GM19328 (cell line): ENCODE data around the gene DPYSL4.

Source experiments
- ATAC-seq: cut with Tn5 transposase; IDR thresholded peaks from one replicate; pipeline ENCODE4 v1.9.1; 2021; ENCODE audit warnings: mild to moderate bottlenecking, moderate library complexity; ENCODE audit not compliant: unreplicated experiment

The DPYSL4 gene

DNA sequence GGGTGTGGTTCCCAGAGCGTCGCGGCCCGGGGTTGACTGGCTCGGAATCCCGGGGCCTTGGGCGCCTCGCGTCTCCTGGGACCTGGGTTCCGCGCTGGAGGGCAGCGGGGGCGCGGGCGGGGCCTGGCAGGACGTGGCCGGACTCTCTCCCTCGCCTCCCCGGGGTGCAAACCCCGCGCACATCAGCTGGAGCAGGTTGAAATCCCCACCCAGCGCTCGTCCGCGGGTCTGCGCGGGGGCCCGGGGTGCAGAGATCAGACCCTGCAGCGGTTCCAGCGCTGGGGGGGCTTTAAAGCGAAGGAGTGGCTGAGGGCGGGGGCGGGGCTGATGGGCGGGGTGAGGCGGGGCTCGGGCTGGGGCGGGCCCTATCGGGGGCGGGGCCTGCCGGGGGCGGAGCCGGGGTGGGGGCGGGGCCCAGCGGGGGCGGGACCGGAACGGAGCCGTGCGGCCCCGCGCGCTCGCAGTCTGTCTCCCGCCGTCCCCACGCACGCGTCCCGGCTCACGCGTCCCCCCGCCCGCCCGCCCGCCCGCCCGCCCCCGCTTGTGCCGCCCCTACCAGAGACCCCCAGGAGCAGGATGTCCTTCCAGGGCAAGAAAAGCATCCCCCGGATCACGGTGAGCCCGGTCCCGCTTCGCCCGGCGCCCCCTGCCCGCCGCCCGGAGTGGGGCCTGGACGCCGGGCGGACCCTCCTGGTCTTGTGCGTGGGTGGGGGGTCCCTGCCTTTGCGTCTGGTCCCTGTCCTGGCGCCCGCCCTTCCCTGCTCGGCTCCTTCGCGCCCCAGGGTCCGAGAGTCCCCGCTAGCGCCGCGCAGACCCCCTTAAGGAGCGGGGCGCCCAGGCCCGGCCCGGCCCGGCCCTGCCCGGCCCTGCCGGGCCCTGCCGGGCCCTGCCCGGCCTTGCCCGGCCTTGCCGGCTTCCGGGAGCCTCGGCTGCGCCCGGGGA, at the start of gene DPYSL4:
Gene DPYSL4 (plus strand): TSS at position 461 of the 942 bp plus-strand sequence. CDS start 116 bp downstream, at position 577.
- no peak for ATAC-seq

DNA sequence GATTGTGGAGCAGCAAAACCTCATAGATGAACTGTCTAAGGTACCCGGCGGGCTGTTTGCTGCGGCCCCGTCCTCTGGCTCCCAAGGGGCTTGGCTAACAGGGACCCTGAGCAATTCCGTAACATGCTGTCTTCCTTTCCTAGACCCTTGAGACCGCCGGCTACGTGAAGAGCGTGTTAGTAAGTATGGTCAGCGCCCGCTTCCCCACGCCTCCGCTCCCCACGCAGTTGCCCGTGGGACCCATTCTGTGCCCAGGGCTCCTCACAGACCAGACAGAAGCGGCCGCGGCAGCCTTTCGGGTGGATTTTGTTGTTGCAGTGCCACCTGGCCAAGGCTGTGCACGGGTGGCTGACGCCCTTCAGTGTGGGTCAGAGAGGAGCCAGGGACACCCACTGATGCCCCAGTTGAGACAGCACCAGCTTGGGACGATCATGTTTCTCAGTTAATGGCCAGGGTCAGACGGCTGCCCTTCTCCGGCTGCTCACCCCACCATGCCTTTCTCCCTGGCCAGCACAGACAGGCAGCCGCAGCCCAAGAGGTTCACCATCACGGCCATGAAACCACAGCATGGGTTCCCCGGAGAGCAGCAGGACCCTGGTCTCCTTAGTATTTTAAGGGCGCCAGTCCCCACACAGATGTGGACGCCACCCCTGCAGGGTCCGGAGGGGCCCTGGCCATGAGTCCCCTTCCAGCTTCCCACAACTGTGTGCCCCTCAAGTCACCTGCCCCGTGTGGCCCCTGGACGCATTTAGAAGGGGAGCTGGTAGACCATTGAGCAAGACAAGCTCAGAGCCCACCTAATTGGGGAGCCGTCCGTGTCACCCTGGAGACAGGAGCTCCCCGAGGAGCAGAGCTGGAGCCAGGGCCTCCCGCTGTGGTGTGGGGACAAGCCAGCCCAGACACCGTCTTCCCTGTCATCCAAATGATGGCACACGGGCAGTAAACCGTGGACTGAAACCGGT, 49.4 kb upstream of the DPYSL4 start:
- ATAC-seq: no peak

DNA sequence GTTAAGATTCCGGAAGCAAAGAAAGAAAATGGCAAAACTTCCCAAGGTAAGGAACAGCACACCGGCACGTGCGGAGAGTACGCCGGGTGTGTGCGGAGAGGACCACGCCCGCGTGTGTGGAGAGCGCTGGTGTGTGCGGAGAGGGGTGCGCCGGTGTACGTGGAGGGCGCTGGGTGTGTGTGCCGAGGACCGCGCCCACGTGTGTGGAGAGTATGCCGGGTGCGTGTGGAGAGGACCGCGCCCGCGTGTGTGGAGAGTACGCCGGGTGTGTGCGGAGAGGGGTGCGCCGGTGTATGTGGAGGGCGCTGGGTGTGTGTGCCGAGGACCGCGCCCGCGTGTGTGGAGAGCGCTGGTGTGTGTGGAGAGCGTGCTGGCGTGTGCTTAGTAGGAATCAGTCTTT, 48.6 kb upstream of the DPYSL4 start:
- ATAC-seq: no peak

DNA sequence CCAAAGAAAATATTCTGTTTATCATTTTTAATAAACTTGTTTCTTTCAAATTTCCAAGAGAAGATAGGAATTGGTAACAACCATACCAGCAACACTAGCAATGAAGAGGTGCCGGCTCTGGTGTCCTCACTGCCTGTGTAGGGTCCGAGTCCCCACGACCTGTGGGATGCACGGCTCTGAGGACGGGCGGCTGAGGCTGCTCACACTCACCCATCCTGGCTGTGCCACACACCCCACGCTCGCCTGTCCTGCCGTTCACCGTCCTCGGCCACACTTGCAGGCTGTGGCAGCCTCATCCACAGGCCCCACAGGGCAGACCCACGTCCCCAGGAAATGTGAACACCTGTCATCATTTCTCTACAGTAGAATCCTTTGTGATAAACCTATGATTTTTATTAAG, 48.2 kb upstream of the DPYSL4 start:
- ATAC-seq: no peak

DNA sequence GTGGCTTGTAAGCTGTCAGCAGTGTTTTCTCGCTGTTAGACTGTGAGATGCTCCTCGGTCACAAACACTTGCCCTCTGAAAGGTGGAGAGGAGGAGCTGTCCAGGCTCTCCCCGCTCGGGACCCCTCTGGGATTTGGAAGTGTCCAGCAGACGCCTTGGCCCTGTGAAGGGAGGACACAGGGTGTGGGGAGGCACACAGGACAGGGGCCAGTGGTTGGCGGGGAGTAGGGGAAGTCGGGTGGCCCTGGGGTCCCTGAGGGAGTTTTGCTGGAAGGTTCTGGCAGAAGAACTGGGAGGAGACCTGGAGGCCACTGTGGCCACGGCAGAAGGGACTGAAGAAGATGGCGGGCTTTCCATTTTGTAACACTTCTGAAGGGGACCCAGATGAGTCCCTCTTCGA, 47.2 kb upstream of the DPYSL4 start:
- no peak for ATAC-seq

DNA sequence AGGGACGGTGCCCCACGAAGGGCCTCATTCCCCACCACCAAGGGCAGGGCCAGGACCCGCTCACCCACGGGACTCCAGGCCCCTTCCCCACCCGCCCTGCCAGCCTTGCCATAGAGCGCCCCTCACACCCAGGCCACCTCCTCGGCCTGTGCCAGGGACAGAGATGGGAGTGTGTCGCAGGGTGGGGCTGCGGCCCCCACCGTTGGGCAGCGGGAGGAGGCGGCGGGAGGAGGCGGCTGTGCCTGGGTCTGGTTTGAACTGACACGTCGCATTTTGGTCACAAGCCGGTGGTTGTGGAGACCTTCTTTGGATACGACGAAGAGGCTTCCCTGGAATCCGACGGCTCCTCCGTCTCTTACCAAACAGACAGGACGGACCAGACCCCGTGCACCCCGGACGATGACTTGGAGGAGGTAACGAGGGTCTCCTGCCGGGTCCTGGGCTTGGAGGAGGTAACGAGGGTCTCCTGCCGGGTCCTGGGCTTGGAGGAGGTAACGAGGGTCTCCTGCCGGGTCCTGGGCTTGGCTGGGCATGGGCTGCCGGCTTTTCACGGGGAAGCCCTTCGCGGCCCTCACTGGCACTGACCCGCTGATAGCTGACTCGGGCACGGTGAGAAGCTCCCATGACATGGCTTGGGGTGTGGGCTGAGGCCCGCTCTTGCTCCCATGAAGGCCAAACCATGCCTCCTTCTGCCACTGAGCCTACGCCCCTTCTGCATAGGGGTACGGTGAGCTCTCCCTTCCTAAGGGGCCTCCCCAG, 46.4 kb upstream of the DPYSL4 start:
- no peak for ATAC-seq

DNA sequence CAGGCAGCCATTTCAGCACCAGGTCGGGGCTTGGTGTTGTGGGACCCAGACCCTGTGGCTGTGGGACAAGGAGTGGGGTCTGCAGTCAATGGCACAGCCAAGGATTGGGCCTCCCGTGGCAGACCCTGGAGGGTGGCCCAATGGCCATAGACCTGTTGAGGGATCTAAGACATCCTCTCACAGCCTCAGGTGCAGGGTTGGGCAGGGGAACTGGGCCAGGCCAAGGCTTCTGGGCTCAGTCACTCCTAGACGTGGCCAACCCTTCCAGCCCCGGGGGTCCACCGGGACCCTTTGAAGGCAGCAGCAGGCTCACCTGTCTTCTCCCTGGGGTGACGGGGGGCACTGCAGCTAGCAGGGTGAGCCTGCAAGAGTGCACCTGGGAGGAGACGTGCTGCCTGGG, 45.7 kb upstream of the DPYSL4 start:
- ATAC-seq: no peak

DNA sequence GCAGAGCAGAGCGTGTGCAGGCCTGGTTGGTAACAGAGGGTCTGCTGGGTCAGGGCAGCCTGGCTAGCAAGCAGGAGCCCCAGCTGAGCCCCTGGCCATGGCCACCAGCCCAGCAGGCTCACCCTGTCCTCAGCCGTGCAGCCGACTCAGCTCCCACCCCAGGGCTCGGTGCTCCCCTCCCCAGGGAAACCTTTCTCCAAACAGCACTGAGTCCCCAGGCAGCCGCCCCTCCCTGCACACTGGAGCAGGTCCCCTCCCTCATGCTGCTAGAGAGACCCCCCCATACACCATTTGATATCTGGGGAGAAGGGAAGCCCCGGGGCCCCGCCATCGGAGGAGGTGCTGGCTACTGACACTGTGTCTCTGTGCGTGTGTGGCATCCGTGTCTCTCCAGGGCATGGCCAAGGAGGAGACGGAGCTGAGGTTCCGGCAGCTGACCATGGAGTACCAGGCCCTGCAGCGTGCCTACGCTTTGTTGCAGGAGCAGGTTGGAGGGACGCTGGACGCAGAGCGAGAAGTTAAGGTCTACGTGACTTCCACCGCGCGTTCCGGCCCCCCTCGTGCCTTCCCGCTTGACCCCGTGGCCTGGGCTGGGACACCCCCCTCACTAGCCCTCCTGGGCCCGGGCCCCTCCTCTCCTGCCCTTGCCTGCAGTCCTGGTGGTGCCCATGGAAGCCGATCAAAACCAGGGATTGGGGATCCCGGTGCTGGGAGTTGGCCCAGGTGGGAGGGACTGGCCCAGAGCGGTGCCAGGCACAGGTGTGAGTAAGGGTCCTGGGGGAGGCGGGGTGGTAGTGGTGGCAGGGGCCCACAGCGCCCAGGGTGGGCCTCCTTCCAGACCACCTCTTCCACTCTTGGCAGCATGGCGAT, 45.0 kb upstream of the DPYSL4 start:
- no peak for ATAC-seq

DNA sequence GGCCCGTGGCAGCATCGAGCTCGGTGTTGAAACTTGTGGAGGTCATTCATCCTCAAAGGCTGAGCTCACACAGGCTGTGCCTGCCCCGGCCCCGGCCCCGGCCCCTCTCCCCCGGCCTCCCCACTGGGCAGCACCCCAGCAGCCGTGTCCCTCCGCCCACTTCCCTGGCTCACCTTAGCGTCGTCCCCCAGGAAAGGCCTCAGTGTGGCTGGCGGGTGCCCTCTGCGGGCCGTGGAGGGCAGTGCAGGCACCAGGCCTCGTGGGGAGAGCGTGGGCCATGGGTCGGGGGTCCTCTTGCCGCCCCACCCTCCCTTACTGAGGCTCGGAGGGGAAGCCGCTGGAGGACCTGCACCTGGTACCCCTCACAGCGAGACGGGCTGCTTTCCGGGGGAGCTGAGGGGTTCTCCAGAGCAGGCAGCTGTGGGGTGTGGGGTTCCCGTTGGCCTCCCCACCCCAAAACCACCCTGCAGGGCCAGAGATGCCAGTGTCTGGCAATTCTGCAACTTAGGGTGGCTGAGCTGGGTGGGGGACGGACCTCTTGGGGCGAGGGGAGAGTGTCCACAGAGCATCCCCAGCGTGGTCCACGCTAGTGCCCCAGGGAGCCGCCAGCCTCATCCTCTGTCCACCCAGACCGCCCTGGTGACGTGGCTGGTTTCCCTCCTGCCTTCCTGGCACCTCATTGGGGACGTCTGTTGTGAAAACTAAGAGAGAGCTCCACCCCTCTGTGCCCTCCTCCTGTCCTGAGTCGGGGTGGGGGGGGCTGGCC, 44.2 kb upstream of the DPYSL4 start:
- ATAC-seq: no peak

DNA sequence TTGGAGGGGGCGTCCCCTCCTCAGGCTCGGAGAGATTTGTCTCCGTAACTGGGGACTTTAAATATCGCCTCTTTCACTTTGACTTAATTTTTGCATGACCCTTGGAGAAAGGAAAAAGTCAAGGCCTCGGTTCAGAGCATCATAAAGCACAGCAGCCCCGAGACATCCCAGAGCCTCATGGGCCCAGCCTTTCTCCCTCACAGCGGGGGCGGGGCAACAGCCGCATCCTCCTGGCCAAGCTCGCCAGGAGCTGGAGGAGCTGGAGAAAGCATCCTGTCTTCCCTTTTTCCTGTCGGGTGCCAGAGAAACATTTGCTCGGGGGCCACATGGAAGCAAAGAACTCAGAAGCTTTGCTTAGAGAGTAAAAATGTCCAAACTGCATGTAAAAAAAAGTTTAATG, 43.6 kb upstream of the DPYSL4 start:
- no peak for ATAC-seq

DNA sequence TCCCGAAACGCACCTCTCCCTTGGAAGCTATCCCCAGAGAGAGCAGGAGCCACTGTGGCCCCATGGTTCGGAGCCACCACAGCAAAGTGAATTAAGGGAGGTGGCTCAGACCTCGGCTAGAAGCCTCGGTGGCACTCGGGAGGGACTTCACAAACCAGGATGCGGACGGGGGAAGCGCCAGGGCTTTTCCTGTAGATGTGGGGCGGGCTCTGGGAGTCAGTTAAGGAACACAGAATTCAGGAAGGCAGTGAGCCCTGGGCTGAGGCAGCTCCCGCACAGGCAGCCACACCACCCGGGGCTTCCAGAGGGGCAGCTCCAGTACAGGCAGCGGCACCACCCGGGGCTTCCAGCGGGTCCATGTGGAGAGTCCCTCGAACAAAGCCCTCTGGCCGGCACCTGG, 42.7 kb upstream of the DPYSL4 start:
- no peak for ATAC-seq

DNA sequence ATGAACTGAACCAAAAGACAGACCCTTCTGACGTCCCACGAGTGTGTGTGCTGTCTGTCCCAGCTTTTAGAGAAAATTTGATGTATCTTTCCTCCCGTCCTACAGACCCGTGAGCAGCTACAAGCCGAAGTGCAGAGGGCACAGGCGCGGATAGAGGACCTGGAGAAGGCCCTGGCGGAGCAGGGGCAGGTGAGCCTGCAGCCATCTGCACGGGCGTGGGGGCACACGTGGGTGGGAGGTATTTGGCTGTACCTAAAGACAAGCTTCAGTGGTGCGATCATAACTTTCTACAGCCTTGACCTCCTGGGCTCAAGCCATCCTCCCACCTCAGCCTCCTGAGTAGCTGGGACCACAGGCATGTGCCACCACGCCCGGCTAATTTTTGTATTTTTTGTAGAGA, 41.7 kb upstream of the DPYSL4 start:
- ATAC-seq: no peak

DNA sequence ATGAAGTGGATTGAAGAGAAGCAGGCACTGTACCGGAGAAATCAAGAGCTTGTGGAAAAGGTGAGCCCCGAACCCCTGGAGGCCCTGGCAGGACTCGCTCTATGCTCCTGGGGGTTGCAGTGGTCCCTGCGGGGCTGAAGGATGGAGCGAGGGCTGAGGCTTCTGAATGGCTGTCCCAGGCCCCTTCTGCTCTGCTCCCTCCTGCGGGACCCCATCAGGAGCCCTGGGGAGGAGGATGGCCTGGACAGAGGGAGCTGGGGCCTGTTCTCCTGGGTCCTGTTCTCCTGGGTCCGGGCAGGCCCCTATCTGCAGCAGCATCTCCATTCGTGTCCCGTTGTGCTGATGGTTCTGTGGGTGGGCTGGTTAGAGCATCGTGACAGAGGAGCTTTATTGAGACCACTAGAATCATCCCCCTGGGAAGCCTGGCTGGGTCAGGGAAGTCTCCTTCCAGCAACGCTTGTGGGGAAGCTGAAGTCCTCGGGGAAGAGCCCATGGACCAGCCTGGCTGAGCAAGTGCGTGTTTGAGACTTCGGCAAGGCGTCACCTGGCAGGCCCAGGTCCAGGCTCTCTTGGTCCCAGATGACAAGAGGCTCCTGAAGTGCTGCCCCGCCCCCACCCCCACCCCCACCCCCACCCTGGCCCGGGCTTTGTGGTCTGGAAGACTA, 41.1 kb upstream of the DPYSL4 start:
- ATAC-seq: no peak

DNA sequence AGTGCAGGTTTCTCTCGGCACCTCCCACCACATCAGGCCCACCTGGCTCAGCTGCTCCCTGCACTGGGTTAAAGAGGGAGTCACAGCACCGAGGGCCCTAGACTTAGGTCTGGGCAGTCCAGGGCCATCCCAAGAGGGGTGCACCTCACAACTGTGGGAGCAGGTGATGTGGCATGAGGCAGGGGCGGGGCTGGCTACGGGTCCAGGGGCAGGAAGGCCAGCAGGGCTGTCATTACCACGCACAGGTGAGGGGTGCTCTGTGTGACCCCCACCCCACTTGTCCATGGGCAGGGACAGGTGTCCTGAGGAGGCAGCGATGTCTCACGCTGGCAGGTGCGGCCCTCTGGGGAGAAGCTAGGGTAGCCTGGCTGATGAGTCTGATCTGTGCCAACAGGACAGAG, 40.5 kb upstream of the DPYSL4 start:
- no peak for ATAC-seq

DNA sequence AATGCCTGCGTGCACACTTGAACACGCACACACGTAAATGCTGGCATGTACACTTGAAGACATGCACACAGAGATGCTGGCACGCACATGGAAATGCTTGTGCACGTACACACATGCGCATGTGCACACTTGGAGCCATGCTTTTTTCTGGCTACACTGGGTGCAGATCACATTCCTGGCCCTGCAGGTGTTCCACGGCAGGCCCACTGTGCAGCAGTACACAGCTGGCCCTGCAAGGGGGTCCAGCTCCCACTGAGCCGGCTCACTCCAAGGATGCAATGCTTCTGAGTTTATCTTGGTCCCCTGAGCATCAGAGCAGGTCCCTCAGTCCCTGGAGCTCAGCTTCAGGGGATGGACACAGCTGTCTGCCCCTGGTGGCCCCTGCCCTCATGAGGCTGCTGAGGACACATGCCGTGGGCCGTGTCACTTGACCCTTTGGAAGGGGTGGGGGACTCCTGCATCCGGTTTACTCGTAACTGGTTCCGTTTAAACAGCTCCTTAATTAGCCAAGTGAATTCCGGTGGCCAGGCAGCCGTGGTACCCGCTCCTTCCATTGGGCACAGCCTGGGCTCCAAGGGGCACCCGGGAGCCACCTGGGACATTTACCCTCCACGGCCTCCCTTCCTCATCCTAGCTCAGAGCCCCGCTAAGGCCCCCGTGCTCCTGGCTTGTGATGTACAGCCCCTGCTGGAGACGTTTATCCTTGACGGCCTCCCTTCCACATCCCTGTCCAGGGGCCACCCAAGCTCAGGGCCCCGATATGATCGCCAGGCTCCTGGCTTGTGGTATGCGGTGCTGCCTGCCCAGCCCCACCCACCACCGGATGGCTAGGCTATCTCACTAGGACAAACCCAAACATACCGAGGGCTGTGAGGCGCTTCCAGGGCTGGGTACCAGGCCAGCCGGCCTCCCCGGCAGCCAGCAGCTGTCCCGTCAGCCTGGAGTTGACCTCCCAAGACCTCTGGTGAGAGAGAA, 39.5 kb upstream of the DPYSL4 start:
- ATAC-seq: no peak

DNA sequence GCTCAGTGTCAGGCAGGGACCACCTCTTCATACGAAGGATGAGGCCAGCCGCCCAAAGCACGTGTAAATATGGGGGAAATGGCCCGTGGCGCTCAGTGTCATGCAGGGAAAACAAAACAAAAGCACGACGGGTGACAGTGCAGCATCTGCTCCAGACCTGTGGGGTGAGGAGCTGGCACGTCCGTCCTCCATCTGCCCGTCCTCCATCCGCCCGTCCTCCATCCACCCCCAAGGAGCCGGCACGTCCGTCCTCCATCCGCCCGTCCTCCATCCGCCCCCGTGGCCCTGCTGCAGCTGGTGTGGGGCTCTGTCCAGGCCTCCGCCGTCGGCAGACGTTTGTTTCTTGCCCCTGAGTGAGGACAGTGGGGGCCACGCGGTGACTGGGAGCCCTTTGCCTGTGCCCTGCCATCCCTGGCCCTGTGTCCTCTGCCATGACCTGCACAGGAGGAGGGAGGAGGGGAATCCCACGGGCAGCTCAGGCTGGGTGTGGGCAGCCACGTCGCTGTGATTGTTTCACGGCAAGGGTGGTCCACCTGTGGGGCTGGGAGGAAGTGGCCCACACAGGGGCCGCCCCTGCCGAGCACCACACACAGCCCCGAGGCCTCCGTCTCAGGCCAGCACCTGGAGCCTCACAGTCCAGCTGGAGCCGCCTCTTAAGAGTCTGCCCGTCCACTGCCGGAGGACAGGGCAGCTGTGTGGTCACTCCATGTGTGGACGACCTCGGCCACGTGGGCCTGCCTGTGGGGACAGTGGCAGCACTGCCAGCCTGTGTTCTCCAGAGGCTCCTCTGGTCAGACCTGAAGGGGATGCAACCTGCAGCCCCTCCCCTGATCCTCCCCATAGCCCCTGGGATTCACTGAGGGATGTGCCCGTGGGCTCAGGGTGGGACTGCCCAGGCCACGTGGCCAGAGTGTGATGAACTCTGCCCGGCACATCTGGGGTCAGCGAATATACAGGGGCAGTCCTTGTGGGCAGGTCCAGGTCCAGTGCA, 38.2 kb upstream of the DPYSL4 start:
- no peak for ATAC-seq
